Immature natural killer cell (primary cell): ENCODE results near the gene DPP6. TPM values are rescaled to one million over a fixed set of nuclear protein-coding genes. Genes with fewer than 3 reads are reported as not detected.
"Not testable (repeated sequence)": the region's sequence is repeated elsewhere in the genome, so short reads cannot be mapped to it uniquely, and the experiment has no call there.

Experiments used
- DNase-seq, 3 donors: peaks; one replicate each; pipeline ENCODE4 v3.0.0; 2022; ENCODE audit warnings: mixed read lengths in 1 of 3
- H3K27ac Mint-ChIP-seq, 6 donors: one replicate each; pipeline ENCODE4 v1.8.0; 2020; ENCODE audit warnings: mixed read lengths in 6 of 6, mild to moderate bottlenecking in 5 of 6, inconsistent platforms in 4 of 6, moderate library complexity in 3 of 6
- H3K27me3 Mint-ChIP-seq, 3 donors: one replicate each; pipeline ENCODE4 v1.8.0; 2020 to 2021; ENCODE audit warnings: low read depth in 3 of 3, mild to moderate bottlenecking in 3 of 3, mixed read lengths in 3 of 3, moderate library complexity in 3 of 3, inconsistent platforms in 1 of 3
- H3K36me3 Mint-ChIP-seq, 3 donors: one replicate each; pipeline ENCODE4 v1.8.0; 2020; ENCODE audit warnings: mixed read lengths in 3 of 3, inconsistent platforms in 2 of 3, mild to moderate bottlenecking in 2 of 3
- H3K4me1 Mint-ChIP-seq, 2 donors: one replicate each; pipeline ENCODE4 v1.8.0; 2020; ENCODE audit warnings: inconsistent platforms in 2 of 2, mild to moderate bottlenecking in 2 of 2, mixed read lengths in 2 of 2, moderate library complexity in 1 of 2
- H3K4me3 Mint-ChIP-seq, 5 donors: one replicate each; pipeline ENCODE4 v1.8.0; 2020; ENCODE audit warnings: mild to moderate bottlenecking in 5 of 5, mixed read lengths in 5 of 5, inconsistent platforms in 3 of 5, moderate library complexity in 3 of 5
- H3K9me3 Mint-ChIP-seq, 6 donors: one replicate each; pipeline ENCODE4 v1.8.0; 2020; ENCODE audit warnings: mild to moderate bottlenecking in 6 of 6, mixed read lengths in 6 of 6, inconsistent platforms in 4 of 6, moderate library complexity in 3 of 6
- polyA plus RNA-seq, 3 donors: library from polyadenylated mRNA; unstranded; fragments of 300-500 nt; fragmentation: Illumina TruSeq; gene quantifications; one replicate each; pipeline ENCODE4 v1.2.3, GENCODE V29; 2021

The DPP6 gene
- polyA plus RNA-seq, 3 donors from 2014 or later, result not detected

DNA sequence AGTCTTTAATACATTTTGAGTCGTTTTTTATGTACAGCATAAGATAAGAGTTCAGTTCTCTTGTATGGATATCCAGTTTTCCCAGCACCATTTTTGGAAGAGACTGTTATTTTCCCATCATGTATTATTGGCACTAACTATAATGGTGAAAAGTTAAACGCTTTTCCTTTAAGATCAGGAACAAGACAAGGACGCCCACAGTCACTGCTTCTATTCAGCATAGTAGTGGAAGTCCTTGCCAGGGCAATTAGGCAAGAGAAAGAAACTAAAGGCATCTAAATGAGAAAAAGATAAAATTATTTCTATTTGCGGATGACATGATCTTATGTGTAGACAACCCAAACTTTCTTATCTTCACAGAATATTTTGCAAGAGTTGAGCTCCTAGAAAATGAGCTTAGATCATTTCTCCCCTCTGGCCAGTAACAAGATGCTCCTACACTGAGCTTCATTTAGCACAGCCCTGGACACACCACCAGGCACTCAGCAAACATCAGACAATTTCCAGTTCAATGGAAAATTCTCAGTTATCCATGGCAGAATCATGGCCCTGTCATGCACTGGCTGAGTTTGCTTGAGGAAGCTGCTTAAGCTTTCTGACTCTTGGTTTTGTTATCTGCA lies 61.6 kb downstream of the DPP6 start:
- H3K27ac Mint-ChIP-seq, DNase-seq, H3K36me3 Mint-ChIP-seq, H3K27me3 Mint-ChIP-seq, H3K4me3 Mint-ChIP-seq, H3K9me3 Mint-ChIP-seq, H3K4me1 Mint-ChIP-seq: not testable (repeated sequence)

DNA sequence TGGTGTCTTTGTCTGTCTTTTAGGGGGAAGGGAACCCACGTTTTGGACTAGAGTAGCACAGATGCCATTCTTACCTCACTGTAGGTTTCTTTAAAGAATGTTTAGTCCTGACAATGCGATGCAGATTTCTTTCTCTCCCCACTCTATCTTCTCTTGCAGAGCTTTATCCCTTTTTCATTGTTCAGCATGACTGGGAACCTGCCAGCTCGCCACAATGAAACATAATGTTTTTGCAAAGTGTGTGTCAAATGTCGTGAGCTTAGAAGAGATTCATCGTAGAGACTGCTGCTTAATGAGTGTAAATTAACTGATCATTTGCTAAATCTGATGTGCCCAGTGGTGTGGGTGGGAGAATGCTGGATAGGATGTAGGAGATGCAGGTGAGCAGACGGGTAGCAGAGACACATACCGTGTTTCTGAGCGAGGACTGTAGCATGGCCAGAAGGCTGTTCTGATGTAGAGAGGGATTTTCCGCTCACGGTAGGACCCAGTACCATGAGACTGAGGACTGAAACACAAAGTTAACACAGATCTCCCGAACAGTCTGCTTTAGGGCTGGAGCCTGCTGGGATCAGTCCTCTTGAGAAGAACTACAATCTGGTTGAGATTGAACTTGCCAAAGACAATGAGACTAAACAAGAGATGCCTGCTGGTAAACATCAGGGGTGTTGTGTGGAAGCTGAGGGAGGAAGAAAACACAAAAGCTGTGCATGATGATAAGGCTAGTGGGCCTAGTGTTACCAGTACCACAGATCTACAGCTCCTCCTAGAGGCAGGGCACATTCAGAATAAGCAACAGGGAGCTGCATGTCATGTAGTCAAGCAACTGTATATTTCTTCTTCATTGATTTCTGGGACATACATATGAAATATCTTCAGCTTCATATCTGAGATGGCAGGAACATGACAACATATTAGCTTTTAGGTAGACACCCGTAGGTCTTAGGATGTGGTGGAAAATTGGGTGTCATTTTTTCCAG lies 65.5 kb downstream of the DPP6 start:
- not testable (repeated sequence) for DNase-seq, H3K27me3 Mint-ChIP-seq, H3K4me3 Mint-ChIP-seq, H3K36me3 Mint-ChIP-seq, H3K27ac Mint-ChIP-seq, H3K4me1 Mint-ChIP-seq
- H3K9me3 Mint-ChIP-seq, result peaks cover 0 to 12% (median 2%) of the 10 kb centered on the region in 6 donors

DNA sequence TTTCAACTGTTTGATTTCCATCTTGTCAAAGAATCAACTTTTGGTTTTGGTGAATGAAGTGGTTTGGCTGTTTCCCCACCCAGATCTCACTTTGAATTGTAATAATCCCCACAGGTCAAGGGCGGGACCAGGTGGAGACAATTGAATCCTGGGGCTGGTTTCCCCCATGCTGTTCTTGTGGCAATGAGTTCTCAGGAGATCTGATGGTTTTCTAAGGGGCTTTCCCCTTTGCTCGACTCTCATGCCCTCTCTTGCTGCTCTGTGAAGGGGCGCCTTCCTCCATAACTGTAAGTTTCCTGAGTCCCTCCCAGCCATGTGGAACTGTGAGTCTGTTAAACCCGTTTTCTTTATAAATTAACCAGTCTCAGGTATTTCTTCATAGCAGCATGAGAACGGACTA lies 68.6 kb downstream of the DPP6 start:
- not testable (repeated sequence) for H3K27ac Mint-ChIP-seq, DNase-seq, H3K4me3 Mint-ChIP-seq, H3K27me3 Mint-ChIP-seq, H3K36me3 Mint-ChIP-seq, H3K9me3 Mint-ChIP-seq, H3K4me1 Mint-ChIP-seq

DNA sequence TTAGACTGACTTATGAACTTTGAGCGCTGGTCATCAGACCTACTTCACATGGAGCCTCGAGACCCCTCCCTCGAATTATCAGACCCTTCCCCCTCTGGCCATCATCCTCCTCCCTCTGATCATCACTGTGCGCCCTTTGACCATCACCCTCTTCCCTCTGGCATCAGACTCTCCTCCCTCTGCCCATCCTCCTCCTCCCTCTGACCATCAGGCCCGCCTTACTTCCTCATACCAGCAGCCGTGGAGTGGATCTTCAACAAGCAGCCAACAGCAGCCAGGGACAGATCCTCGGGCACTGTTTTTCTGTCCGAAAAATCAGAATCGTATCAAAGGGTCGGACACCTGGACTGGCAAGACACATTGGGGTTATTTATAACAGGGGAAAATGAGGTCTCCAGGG lies 70.5 kb downstream of the DPP6 start:
- H3K4me3 Mint-ChIP-seq, H3K27ac Mint-ChIP-seq, H3K4me1 Mint-ChIP-seq, H3K9me3 Mint-ChIP-seq, H3K36me3 Mint-ChIP-seq, DNase-seq, H3K27me3 Mint-ChIP-seq: not testable (repeated sequence)

DNA sequence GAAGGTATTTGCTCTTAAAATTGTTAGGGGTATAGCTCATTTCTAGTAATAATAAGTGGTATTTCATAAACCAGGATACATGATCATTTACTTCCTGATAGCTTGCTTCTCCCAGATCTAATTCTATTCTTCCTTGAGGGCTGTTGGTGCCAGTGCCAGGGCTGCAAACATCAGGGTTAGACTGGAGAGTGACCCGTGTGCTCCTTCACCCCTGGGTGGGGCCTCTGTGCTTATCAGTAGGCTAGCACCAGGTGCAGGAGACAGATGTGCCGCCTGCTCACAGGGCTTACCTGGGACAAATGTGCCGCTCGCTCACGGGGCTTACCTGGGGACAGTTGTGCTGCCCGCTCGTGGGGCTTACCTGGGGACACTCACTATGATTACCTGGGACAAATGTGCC lies 71.2 kb downstream of the DPP6 start:
- not testable (repeated sequence) for H3K9me3 Mint-ChIP-seq, H3K36me3 Mint-ChIP-seq, H3K4me3 Mint-ChIP-seq, H3K27ac Mint-ChIP-seq, DNase-seq, H3K27me3 Mint-ChIP-seq, H3K4me1 Mint-ChIP-seq

DNA sequence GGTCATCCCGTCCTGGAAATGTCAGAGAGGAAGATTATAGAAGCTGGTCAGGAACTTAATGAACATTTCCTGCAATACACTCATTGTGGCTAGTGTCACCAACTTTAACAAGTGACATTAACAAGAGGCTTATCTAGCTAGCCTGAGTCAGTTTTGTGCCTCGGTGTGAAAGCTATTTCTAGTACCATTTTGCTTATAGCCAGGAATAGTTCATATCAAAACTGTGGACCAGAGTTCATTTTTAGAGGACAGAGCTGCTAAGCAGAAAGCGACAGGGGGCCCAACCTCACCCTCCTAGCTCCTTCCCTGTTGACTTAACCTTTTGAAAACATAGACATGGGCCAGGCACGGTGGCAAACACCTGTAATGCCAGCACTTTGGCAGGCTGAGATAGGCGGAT lies 76.9 kb downstream of the DPP6 start:
- H3K27me3 Mint-ChIP-seq, H3K4me1 Mint-ChIP-seq, H3K36me3 Mint-ChIP-seq, DNase-seq, H3K27ac Mint-ChIP-seq, H3K4me3 Mint-ChIP-seq: not testable (repeated sequence)
- H3K9me3 Mint-ChIP-seq, result peaks cover 0 to 11% (median 2%) of the 10 kb centered on the region in 6 donors

DNA sequence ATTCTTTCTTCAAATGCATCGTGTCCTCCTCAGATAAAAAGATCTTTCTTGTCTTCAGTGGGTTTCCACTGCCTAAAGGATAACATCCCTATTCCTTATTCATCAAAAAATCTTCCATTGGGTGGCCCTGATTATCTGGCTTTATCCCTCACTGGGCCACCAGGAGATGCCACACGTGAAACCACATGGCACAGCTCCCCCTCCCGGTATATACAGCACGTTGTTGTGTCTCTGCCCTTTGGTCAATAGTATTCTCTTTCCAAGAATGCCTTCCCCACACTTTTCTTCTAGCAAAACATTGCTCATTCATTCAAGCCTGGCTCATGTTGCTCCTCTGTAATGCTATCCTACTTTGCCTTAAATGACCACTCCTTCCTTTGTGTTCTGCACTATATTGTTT lies 80.4 kb downstream of the DPP6 start:
- not testable (repeated sequence) for H3K27ac Mint-ChIP-seq, H3K27me3 Mint-ChIP-seq, H3K4me3 Mint-ChIP-seq, H3K36me3 Mint-ChIP-seq, H3K4me1 Mint-ChIP-seq, DNase-seq
- peaks cover 0 to 18% (median 9%) of the 10 kb centered on the region in 6 donors for H3K9me3 Mint-ChIP-seq

DNA sequence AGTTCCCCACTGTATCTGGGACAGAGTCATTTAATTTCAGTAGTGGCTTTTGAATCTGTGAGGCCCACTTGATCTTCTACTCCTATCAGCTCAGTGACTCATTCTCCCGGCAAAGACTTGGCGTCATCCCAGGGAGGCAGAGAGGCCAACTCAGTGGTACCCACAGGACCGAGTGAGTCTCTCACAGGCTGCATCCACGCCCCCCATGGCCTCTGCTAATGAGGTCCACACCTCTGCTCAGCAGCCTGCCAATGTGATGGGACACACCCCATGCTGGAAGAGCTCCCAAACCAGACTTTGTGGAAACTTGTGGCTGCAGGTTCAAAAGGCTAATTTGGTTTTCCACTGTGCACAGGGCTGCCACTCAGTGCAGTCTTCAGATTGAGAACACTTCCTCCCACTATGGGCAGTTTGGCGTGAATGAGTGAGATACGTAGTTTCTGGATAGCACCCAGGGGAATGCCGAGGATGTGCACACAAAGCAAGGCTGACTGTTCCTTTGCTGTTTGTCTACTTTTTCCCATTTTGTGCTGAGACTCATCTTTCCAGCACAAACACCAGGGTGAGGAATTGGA lies 81.6 kb downstream of the DPP6 start:
- H3K9me3 Mint-ChIP-seq, result peaks cover 3 to 23% (median 10%) of the 10 kb centered on the region in 6 donors
- not testable (repeated sequence) for H3K4me3 Mint-ChIP-seq, H3K27ac Mint-ChIP-seq

DNA sequence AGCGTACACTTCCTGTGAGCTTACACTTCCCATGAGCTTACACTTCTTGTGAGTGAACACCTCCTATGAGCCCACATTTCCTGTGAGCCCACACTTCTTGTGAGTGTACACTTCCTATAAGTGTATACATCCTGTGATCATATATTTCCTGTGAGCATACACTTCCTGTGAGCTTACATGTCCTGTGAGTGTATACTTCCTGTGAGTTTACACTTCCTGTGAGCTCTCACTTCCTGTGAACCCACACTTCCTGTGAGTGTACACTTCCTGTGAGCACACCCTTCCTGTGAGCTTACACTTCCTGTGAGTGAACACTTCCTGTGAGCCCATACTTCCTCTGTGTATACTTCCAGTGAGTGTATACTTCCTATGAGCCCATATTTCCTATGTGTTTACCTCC lies 82.5 kb downstream of the DPP6 start:
- H3K27me3 Mint-ChIP-seq, H3K4me3 Mint-ChIP-seq, H3K4me1 Mint-ChIP-seq, H3K36me3 Mint-ChIP-seq, DNase-seq: not testable (repeated sequence)
- peak overlapping the region in 2 of 6 donors; percentile 39 to 78 for H3K27ac Mint-ChIP-seq
- H3K9me3 Mint-ChIP-seq, result peaks cover 5 to 23% (median 9%) of the 10 kb centered on the region in 6 donors

More for the DNA sequence above, 81.6 kb downstream of the DPP6 start:
- H3K27me3 Mint-ChIP-seq, H3K4me1 Mint-ChIP-seq, H3K36me3 Mint-ChIP-seq, DNase-seq: not testable (repeated sequence)

DNA sequence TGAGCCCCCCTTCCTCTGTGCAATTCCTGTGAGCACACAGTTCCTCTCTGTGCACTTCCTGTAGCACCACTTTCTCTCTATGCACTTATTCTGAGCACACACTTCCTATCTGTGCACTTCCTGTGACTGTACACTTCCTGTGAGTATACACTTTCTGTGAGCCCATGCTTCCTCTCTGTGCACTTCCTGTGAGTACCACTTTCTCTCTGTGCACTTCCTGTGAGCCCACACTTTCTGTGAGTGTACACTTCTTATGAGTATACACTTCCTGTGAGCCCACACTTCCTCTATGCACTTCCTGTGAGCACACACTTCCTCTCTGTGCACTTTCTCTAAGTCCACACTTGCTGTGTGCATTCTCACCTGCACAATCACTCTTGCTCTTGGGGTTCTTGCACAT lies 83.4 kb downstream of the DPP6 start:
- not testable (repeated sequence) for H3K4me1 Mint-ChIP-seq, H3K27me3 Mint-ChIP-seq, H3K4me3 Mint-ChIP-seq, DNase-seq, H3K36me3 Mint-ChIP-seq
- H3K27ac Mint-ChIP-seq, result peak overlapping the region in 5 of 6 donors; percentile 65 to 73 (median 69)
- H3K9me3 Mint-ChIP-seq, result peaks cover 5 to 18% (median 9%) of the 10 kb centered on the region in 6 donors

DNA sequence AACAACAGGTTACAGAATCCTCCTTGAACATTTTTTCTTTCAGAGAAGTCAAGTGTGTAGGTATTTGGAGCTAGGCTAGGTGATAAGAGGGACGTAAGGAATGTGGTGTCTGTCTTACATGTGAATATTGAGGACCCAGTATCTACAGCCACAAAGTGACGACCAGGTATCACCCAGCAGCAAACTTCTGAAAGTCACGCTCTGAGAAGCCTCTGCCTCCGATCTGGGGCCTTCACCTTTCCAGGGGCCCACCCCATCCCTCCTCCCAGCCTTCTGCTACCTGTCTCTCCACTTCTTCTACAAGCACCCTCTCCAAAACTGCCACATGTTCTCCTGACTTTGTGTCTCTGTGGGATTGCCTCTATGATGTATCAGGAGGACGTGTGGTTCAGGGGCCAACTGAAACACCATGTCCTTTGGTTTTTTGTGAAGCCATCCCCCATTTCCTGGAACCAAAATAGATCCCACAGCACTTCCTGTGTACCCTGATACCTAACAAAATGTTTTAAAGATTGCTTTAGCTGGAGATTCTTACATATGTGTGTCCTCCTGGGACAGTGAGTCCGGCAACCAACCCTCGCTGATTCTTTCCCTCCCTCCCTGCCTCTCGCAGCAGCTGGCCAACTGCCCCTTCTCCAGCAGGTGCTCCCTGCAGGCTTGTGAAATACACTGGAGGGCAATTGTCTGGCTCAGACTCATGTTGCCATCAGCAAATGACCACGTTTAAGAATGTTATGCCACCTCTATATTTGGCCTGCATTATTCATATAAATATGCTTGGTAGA lies 93.9 kb downstream of the DPP6 start:
- H3K27ac Mint-ChIP-seq, H3K36me3 Mint-ChIP-seq, H3K9me3 Mint-ChIP-seq, DNase-seq, H3K27me3 Mint-ChIP-seq, H3K4me3 Mint-ChIP-seq, H3K4me1 Mint-ChIP-seq: not testable (repeated sequence)

DNA sequence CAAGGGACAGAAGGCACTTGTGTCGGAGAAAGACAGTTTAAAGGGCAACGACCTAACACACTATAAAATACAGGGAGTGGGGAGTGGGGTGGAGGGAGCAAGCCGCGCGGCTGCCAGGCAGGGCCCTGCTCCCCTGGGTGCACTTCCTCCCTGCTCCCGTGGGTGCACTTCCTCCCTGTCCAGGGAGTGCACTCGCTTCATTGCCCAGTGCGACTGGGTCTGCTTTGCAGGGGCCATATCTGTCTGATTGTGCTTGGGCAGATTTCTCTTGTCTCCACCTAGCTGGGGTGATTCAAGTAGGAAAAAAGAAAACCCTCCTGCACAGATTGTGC lies 94.5 kb downstream of the DPP6 start:
- H3K27me3 Mint-ChIP-seq, DNase-seq, H3K36me3 Mint-ChIP-seq, H3K4me1 Mint-ChIP-seq, H3K4me3 Mint-ChIP-seq, H3K9me3 Mint-ChIP-seq, H3K27ac Mint-ChIP-seq: not testable (repeated sequence)

DNA sequence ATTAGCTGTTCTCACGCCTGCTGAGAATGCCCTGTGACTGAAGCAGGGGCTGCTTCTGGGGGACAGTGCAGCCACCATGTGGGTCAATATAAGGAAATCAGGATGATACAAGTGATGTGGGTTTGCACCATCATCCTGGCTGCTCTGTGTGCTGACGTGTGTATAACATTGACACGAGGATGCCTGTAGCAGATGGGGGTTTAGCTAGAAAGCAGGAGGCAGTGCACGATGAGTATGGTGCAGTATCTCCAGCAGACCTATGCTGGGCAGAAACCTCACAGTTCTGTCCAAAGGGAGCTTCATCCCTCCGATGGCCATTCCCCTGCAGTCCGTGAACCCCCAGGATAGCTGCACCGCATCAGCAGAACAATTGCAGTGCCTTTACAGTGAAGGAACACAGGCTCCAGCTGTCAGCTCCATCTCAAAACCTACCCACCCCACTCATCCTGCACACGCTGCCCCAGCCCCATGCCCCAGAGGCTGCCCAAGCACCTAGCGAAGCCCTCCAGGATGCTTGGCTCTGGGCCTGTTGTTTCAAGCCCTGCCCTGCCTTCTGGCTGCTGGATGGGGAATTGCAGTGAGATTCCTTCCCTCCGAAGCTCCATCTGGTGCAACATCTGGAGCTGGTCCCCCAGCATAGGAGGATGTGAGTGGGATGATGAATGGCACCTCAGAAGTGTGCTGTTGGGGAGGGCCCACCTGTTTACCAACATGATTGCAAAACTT lies 96.8 kb downstream of the DPP6 start:
- not testable (repeated sequence) for H3K36me3 Mint-ChIP-seq, DNase-seq, H3K4me1 Mint-ChIP-seq, H3K9me3 Mint-ChIP-seq, H3K27ac Mint-ChIP-seq, H3K4me3 Mint-ChIP-seq, H3K27me3 Mint-ChIP-seq
